ENCODE data around the gene DCHS2.
"Not testable (repeated sequence)": the region's sequence is repeated elsewhere in the genome, so short reads cannot be mapped to it uniquely, and the experiment has no call there.

Gene DCHS2

GRCh38 chr4:154310578-154310977 is 181.0 kb downstream of the DCHS2 start:
- DNase-seq = no peak

- DNase-seq = no peak
These were observed 183.4 kb downstream of the DCHS2 start for GRCh38 chr4:154308207-154308606.

- no peak for DNase-seq
These were observed 184.1 kb downstream of the DCHS2 start for GRCh38 chr4:154307451-154307850.

GRCh38 chr4:154305616-154306015 is 186.0 kb downstream of the DCHS2 start:
- no peak for DNase-seq

GRCh38 chr4:154304679-154305078 is 186.9 kb downstream of the DCHS2 start:
- DNase-seq = no peak

GRCh38 chr4:154294652-154295350 is 196.8 kb downstream of the DCHS2 start:
- no peak for DNase-seq

- no peak for DNase-seq
These were observed 198.2 kb downstream of the DCHS2 start for GRCh38 chr4:154293427-154293826.

- no peak for DNase-seq
These were observed 199.0 kb downstream of the DCHS2 start for GRCh38 chr4:154292589-154292988.

- DNase-seq = no peak
These were observed 214.4 kb downstream of the DCHS2 start for GRCh38 chr4:154277172-154277571.

- DNase-seq = no peak
These were observed 215.1 kb downstream of the DCHS2 start for GRCh38 chr4:154276496-154276895.

- DNase-seq = no peak
These were observed 236.6 kb downstream of the DCHS2 start for GRCh38 chr4:154254999-154255398.

GRCh38 chr4:154234576-154234975 is 257.0 kb downstream of the DCHS2 start:
- DNase-seq = no peak

- DNase-seq = no peak
These were observed 259.7 kb downstream of the DCHS2 start for GRCh38 chr4:154231806-154232478.

- no peak for DNase-seq
These were observed 260.9 kb downstream of the DCHS2 start for GRCh38 chr4:154230723-154231122.

GRCh38 chr4:154230091-154230490 is 261.5 kb downstream of the DCHS2 start:
- no peak for DNase-seq

GRCh38 chr4:154222875-154223274 is 268.7 kb downstream of the DCHS2 start:
- no peak for DNase-seq

GRCh38 chr4:154218051-154218450 is 273.5 kb downstream of the DCHS2 start:
- no peak for DNase-seq

GRCh38 chr4:154217384-154217783 is 274.2 kb downstream of the DCHS2 start:
- DNase-seq = not testable (repeated sequence)

GRCh38 chr4:154211506-154211905 is 280.1 kb downstream of the DCHS2 start:
- no peak for DNase-seq

GRCh38 chr4:154208424-154208823 is 283.2 kb downstream of the DCHS2 start:
- DNase-seq = no peak

GRCh38 chr4:154205471-154205870 is 286.1 kb downstream of the DCHS2 start:
- no peak for DNase-seq

GRCh38 chr4:154194649-154195048 is 296.9 kb downstream of the DCHS2 start:
- DNase-seq = no peak

GRCh38 chr4:154192585-154192984 is 299.0 kb downstream of the DCHS2 start:
- no peak for DNase-seq

- DNase-seq = no peak
These were observed 302.3 kb downstream of the DCHS2 start for GRCh38 chr4:154189346-154189745.

GRCh38 chr4:154186888-154187287 is 304.7 kb downstream of the DCHS2 start:
- no peak for DNase-seq

All from stimulated activated naive CD4-positive, alpha-beta T cell treated with Interleukin-2 at 50 U/mL for 16 hours (primary cell).